CD4-positive, alpha-beta memory T cell (primary cell): Measurements from ENCODE around the gene GLYR1. TPM values are rescaled to one million over a fixed set of nuclear protein-coding genes. Genes with fewer than 3 reads are reported as not detected.
A peak's percentile ranks its signal among the peaks of the same experiment; 100 is the strongest.

Experiments
- CTCF ChIA-PET: fragments of 350-600 bp; sonication (Branson Sonifier 250); formaldehyde crosslinking; loops from one replicate; lab custom pipeline; 2021; ENCODE audit warnings: inconsistent platforms; ENCODE audit not compliant: partially characterized antibody; lab: Charles Lee
- POLR2A ChIA-PET: fragments of 350-600 bp; sonication (Branson Sonifier 250); formaldehyde crosslinking; loops from one replicate; lab custom pipeline; 2021; ENCODE audit not compliant: partially characterized antibody; lab: Charles Lee
- DNase-seq, 5 donors: peaks; one replicate each; pipeline versions ENCODE4 v3.0.0 to v3.0.0-alpha.2; 2020 to 2022; ENCODE audit warnings: mixed read lengths in 1 of 5
- H3K27ac ChIP-seq: one replicate; pipeline ENCODE4 v1.7.0; 2013; ENCODE audit warnings: low read depth, low read length
- H3K27me3 ChIP-seq: 2 replicates; pipeline ENCODE4 v1.7.0; 2013; ENCODE audit warnings: mild to moderate bottlenecking, low read length, moderate library complexity; ENCODE audit not compliant: insufficient read depth
- H3K36me3 ChIP-seq: 2 replicates; pipeline ENCODE4 v1.7.0; 2013; ENCODE audit warnings: mild to moderate bottlenecking, low read length, moderate library complexity; ENCODE audit not compliant: insufficient read depth
- H3K4me1 ChIP-seq: 2 replicates; pipeline ENCODE4 v1.7.0; 2013; ENCODE audit warnings: mild to moderate bottlenecking, low read length, moderate library complexity; ENCODE audit not compliant: insufficient read depth
- H3K4me3 ChIP-seq, 2 donors: one replicate each; pipeline ENCODE4 v1.7.0; 2013; ENCODE audit warnings: low read length in 2 of 2, mild to moderate bottlenecking in 1 of 2
- H3K9me3 ChIP-seq, 2 donors: one replicate each; pipeline ENCODE4 v1.7.0; 2013; ENCODE audit warnings: low read length in 2 of 2, control low read depth in 1 of 2; ENCODE audit not compliant: control insufficient read depth in 1 of 2
- H3K27ac Mint-ChIP-seq, 7 donors: one replicate each; pipeline ENCODE4 v1.8.0; 2020 to 2021; ENCODE audit warnings: mixed read lengths in 7 of 7, mild to moderate bottlenecking in 6 of 7, inconsistent platforms in 3 of 7, moderate library complexity in 3 of 7
- H3K27me3 Mint-ChIP-seq, 2 donors: one replicate each; pipeline ENCODE4 v1.8.0; 2020 to 2021; ENCODE audit warnings: mixed read lengths in 2 of 2
- H3K36me3 Mint-ChIP-seq, 2 donors: one replicate each; pipeline ENCODE4 v1.8.0; 2020 to 2021; ENCODE audit warnings: mixed read lengths in 2 of 2, inconsistent platforms in 1 of 2, mild to moderate bottlenecking in 1 of 2
- H3K4me1 Mint-ChIP-seq, 4 donors: one replicate each; pipeline ENCODE4 v1.8.0; 2020 to 2021; ENCODE audit warnings: mixed read lengths in 4 of 4, mild to moderate bottlenecking in 1 of 4
- H3K4me3 Mint-ChIP-seq, 8 donors: one replicate each; pipeline ENCODE4 v1.8.0; 2020 to 2021; ENCODE audit warnings: mixed read lengths in 8 of 8, mild to moderate bottlenecking in 7 of 8, moderate library complexity in 6 of 8, inconsistent platforms in 3 of 8
- H3K9me3 Mint-ChIP-seq, 8 donors: one replicate each; pipeline ENCODE4 v1.8.0; 2020 to 2021; ENCODE audit warnings: mixed read lengths in 8 of 8, mild to moderate bottlenecking in 5 of 8, inconsistent platforms in 3 of 8, moderate library complexity in 1 of 8
- intact Hi-C: fragments of 100-400 bp; cut with micrococcal nuclease; formaldehyde crosslinking; loops from one replicate; pipeline ENCODE4 v1.15.1; 2023
- polyA plus RNA-seq, 2 donors: library from polyadenylated mRNA; unstranded; fragments of 300-500 nt; fragmentation: Illumina TruSeq; gene quantifications; one replicate each; pipeline ENCODE4 v1.2.3, GENCODE V29; 2021
- total RNA-seq, 2 experiments: library from RNA; stranded (reverse); gene quantifications; one replicate each; pipeline ENCODE4 v1.2.3, GENCODE V29; 2021

GLYR1 gene
- total and polyA plus RNA-seq, 4 experiments from 2014 or later = 22.8 to 121 (median 81.0) TPM

DNA sequence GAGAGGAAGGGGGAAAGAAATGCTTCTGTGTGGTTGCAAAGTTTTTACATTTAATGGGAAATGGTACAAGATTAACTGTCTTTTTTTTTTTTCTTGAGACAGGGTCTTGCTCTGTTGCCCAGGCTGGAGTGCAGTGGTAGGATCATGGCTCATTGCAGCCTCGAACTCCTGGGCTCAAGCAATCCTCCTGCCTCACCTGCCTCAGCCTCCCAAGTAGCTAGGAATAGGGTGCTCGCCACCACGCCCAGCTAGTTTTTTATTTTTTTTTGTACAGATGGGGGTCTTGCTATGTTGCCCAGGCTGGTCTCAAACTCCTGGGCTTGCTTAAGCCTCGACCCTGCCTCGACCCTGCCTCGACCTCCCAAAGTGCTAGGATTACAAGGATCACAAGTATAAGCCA lies 40.8 kb downstream of the GLYR1 start:
- peaks cover 0 to 18% (median 7%) of the 10 kb centered on the region in 4 donors for H3K4me1 Mint-ChIP-seq
- no peak for DNase-seq
- intact Hi-C loops = loop anchor here (10.0 kb wide), 1 partner anchor 191 kb away; the partner anchor contains the start of gene UBALD1
- POLR2A ChIA-PET = no interaction called here
- no peak overlapping the region for H3K4me3 ChIP-seq
- H3K9me3 Mint-ChIP-seq = no peaks in the 10 kb centered on the region
- H3K36me3 ChIP-seq = peaks cover 7% of the 10 kb centered on the region
- peaks cover 15% of the 10 kb centered on the region for H3K4me1 ChIP-seq
- CTCF ChIA-PET = no interaction called here
- H3K27ac ChIP-seq = no peak overlapping the region
- no peaks in the 10 kb centered on the region for H3K9me3 ChIP-seq
- peak overlapping the region in 1 of 7 donors; percentile 55 for H3K27ac Mint-ChIP-seq
- H3K4me3 Mint-ChIP-seq = no peak overlapping the region
- H3K27me3 ChIP-seq = no peaks in the 10 kb centered on the region
- H3K36me3 Mint-ChIP-seq = peaks cover 11 to 48% of the 10 kb centered on the region in 2 donors
- H3K27me3 Mint-ChIP-seq = no peaks in the 10 kb centered on the region

DNA sequence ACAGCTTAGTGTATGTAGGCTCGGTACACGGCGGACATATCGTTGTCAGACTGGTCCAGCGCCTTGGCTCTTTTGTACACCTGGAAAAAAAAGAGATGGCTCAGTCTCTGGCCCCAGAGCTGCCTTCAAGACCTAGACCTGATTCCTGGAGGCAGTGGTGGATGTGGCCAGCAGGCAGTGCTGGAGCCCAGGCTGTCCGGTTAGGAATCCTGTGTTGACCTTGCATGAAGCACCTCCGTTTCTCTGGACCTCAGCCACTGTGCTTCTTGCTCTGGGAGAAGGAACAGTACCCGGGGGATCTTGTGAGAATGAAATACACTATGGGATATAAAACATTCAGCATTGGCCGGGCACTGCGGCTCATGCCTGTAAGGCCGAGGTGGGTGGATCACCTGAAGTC lies 41.9 kb downstream of the GLYR1 start:
- peak overlapping the region in 1 of 8 donors; percentile 25 for H3K4me3 Mint-ChIP-seq

DNA sequence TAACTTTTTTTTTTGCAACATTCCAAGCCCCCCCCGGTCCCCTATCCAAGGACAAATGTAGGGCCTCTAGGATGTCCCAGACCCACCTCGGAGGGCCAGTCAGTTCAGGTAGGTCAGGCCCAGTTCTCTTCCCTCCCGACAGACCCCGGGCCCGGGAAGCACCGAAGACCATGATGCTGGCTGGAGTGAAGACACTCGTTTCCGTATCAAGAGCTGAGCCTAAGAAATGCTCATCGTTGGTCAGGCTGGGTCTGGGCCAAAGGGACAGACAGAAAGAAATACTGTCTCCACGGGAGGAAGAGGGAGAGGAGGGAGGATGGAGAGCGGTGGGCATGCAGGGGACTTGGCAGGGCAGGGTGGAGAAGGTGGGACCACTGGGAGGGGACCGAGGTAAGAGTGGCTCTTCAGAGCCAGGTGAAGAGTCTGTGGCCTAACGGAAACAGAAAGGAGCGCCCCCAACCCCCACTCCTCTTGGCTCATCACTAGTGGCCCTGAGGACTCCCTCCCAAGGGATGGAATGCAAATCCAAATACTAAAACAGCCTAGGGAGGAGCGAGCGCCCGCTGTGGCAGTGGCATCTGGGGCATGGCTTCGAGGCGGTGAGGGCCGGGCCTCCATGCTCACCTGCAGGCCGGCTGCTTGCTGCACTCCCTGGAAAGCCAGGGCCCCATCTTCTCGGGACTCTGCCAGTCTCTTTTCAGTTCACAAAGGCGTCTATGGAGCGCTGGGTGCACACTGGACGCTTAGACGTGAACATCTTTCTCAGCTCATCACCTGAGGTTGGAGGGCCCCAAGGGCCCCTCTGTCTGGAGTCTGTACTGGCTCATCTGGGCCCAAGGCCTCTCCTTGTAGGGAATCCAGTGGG lies 43.0 kb downstream of the GLYR1 start:
- Mint-ChIP-seq H3K9me3 (no peaks in the 10 kb centered on the region), H3K36me3 (peaks cover 11 to 37% of the 10 kb centered on the region in 2 donors), H3K27ac (peak overlapping the region in 5 of 7 donors; percentile 12 to 97 (median 48)), H3K4me3 (peak overlapping the region in 5 of 8 donors; percentile 21 to 53 (median 35)), H3K4me1 (peaks cover 1 to 25% (median 11%) of the 10 kb centered on the region in 4 donors), H3K27me3 (no peaks in the 10 kb centered on the region)
- no peak overlapping the region for H3K27ac ChIP-seq
- intact Hi-C loops = loop anchor here (1.0 to 10.0 kb wide), 4 partner anchors 36 to 189 kb away; partner anchors contain the start of genes ANKS3, DNAAF8, GLYR1 and UBALD1
- no peaks in the 10 kb centered on the region for H3K9me3 ChIP-seq
- H3K27me3 ChIP-seq = no peaks in the 10 kb centered on the region
- peaks cover 7% of the 10 kb centered on the region for H3K36me3 ChIP-seq
- no peak for DNase-seq
- H3K4me1 ChIP-seq = peaks cover 18% of the 10 kb centered on the region
- CTCF ChIA-PET = no interaction called here
- no peak overlapping the region for H3K4me3 ChIP-seq
- POLR2A ChIA-PET = interaction anchor here (0.6 to 1.7 kb wide), 3 partner anchors 62 to 303 kb away, joined by 3 to 23 read pairs (median 4); partner anchors contain the start of genes ANKS3 and DNAAF8

More for the DNA sequence above, 41.9 kb downstream of the GLYR1 start:
- peaks cover 18% of the 10 kb centered on the region for H3K4me1 ChIP-seq
- CTCF ChIA-PET = no interaction called here
- no peaks in the 10 kb centered on the region for H3K9me3 ChIP-seq
- H3K4me3 ChIP-seq = no peak overlapping the region
- H3K27me3 ChIP-seq = no peaks in the 10 kb centered on the region
- peaks cover 1 to 25% (median 11%) of the 10 kb centered on the region in 4 donors for H3K4me1 Mint-ChIP-seq
- POLR2A ChIA-PET = no interaction called here
- peaks cover 7% of the 10 kb centered on the region for H3K36me3 ChIP-seq
- H3K9me3 Mint-ChIP-seq = no peaks in the 10 kb centered on the region
- no peaks in the 10 kb centered on the region for H3K27me3 Mint-ChIP-seq
- intact Hi-C loops = loop anchor here (10.0 kb wide), 1 partner anchor 190 kb away; the partner anchor contains the start of gene UBALD1
- peaks cover 11 to 40% of the 10 kb centered on the region in 2 donors for H3K36me3 Mint-ChIP-seq
- H3K27ac Mint-ChIP-seq = no peak overlapping the region
- no peak for DNase-seq
- no peak overlapping the region for H3K27ac ChIP-seq

DNA sequence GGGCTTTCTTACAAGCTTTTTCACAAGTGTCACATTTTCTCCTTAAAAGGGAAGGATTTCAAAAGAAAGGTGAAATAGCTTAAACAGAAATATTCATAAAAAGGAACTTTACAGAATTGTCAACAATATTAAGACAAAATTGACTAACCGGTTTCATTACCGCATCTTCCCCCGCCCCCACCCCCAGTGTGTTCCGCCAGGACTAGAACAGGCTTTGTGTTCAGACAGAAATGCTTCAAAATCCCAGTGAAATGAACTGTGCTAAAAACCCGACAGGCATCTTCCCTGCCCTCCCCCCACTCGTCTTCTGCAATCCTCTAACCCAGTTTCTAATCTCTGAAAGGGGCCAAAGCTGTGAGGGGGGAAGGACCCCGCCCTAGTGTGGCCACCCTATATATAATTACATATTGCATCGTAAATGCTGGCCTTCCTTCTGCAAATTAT lies 43.7 kb downstream of the GLYR1 start:
- POLR2A ChIA-PET = interaction anchor here (0.8 to 5.1 kb wide), 15 partner anchors 12 to 530 kb away, joined by 3 to 58 read pairs (median 4); partner anchors contain the start of genes ANKS3, DNAAF8, GLYR1 and MGRN1
- Histone ChIP-seq H3K27ac (no peak overlapping the region), H3K36me3 (peaks cover 7% of the 10 kb centered on the region), H3K4me1 (peaks cover 18% of the 10 kb centered on the region), H3K4me3 (peak overlapping the region in 1 of 2 donors; percentile 52), H3K27me3 (no peaks in the 10 kb centered on the region), H3K9me3 (no peaks in the 10 kb centered on the region)
- H3K36me3 Mint-ChIP-seq = peaks cover 11 to 33% of the 10 kb centered on the region in 2 donors
- no peaks in the 10 kb centered on the region for H3K27me3 Mint-ChIP-seq
- peak overlapping the region; percentile 82 to 90 (median 84) for H3K4me3 Mint-ChIP-seq
- intact Hi-C loops = loop anchor here (1.0 to 10.0 kb wide), 4 partner anchors 35 to 189 kb away; partner anchors contain the start of genes ANKS3, DNAAF8, GLYR1 and UBALD1
- H3K9me3 Mint-ChIP-seq = no peaks in the 10 kb centered on the region
- no peak for DNase-seq
- H3K27ac Mint-ChIP-seq = peak overlapping the region in 5 of 7 donors; percentile 15 to 97 (median 82)
- CTCF ChIA-PET = interaction anchor here (2.0 kb wide), 1 partner anchor 69 kb away, joined by 6 read pairs; the partner anchor contains the start of genes ANKS3 and DNAAF8
- H3K4me1 Mint-ChIP-seq = peaks cover 1 to 25% (median 11%) of the 10 kb centered on the region in 4 donors

DNA sequence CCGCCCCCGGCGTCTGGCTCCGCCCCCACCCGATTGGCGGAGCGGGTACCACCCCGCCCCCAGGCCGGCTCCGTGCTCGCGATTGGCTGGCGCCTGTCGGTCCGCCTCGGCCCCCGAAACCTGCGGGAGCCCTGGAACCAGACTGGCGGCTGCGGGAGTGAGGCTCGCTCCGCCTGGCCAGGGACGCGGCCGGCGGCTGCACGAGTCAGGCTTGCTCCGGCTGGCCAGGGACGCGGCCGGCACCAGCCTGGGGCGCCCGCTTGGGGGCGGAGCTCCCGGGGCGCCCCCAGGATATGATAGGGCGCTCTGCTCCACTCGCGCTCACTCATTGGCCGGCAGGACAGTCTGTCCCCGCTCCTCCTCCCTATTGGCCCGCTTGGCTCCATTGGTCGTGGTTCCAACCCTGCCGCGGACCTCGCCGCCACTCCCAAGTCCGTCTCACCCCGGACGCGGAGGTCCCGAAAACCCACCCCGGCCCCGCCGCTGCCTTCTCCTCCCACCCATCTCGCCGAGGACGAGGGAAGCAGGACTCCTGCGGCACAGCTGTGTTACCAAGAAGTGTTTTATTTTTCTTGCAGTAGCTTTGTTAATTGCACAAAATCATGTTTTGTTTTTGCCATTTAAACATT lies 44.3 kb downstream of the GLYR1 start:
- POLR2A ChIA-PET = interaction anchor here (0.8 to 5.1 kb wide), 16 partner anchors 13 to 529 kb away, joined by 3 to 58 read pairs (median 4); partner anchors contain the start of genes ANKS3, DNAAF8, GLYR1 and MGRN1
- H3K36me3 Mint-ChIP-seq = peaks cover 11 to 32% of the 10 kb centered on the region in 2 donors
- peak; percentile 88 to 97 (median 92) for DNase-seq
- H3K9me3 Mint-ChIP-seq = no peaks in the 10 kb centered on the region
- no peaks in the 10 kb centered on the region for H3K9me3 ChIP-seq
- no peaks in the 10 kb centered on the region for H3K27me3 ChIP-seq
- peaks cover 18% of the 10 kb centered on the region for H3K4me1 ChIP-seq
- H3K4me3 ChIP-seq = peak overlapping the region; percentile 52 to 58
- CTCF ChIA-PET = interaction anchor here (0.6 to 2.0 kb wide), 2 partner anchors 11 to 68 kb away, joined by 3 to 6 read pairs; partner anchors contain the start of genes ANKS3 and DNAAF8
- H3K4me3 Mint-ChIP-seq = peak overlapping the region; percentile 82 to 90 (median 85)
- peaks cover 5% of the 10 kb centered on the region for H3K36me3 ChIP-seq
- peak overlapping the region; percentile 66 to 97 (median 82) for H3K27ac Mint-ChIP-seq
- H3K27me3 Mint-ChIP-seq = no peaks in the 10 kb centered on the region
- H3K27ac ChIP-seq = peak overlapping the region; percentile 72
- intact Hi-C loops = loop anchor here (1.0 to 10.0 kb wide), 4 partner anchors 34 to 188 kb away; partner anchors contain the start of genes ANKS3, DNAAF8, GLYR1 and UBALD1
- H3K4me1 Mint-ChIP-seq = peaks cover 1 to 25% (median 11%) of the 10 kb centered on the region in 4 donors

DNA sequence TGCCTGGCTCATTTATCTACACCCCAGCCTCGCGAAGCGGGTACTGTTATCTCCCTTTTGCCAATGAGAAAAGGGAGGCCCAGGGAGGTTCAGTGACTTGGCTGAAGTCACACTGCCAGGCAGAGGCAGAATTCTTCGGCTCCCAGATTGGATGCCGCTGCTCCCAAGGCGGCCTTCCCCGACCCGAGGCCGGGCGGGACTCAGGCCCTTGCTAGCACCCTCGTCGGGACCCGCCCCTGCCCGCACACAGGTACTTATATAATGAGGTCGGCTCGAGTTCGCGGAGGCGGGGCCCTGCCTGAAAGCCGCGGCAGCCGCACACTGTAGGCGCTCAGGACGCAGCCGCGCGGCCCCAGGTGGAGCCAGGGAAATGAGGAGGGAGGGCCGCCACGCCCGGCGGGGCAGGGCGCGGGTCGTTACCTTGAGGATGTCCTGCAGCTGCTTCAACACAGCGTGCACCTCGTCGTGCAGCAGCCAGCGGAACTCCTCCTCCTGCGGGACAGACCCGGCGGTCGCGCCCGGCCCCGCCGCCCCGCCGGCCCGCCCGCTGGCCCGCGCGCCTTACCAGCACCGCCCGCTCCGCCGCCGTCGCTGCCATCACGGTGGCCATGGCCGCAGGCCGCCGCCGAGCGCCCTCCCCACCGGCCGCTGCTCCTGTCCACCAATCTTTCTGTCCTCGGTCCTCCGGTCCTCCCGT lies 45.0 kb downstream of the GLYR1 start, which contains the start of gene ROGDI:
Gene ROGDI, minus strand, starts transcription at position 672 of the 697 bp plus-strand sequence. Its CDS starts 62 bp downstream, at position 610.
- Histone ChIP-seq H3K27ac (peak within 1 kb of the TSS; percentile 72), H3K27me3 (no peaks in the 10 kb centered on the region), H3K9me3 (no peaks in the 10 kb centered on the region), H3K4me1 (peaks cover 18% of the 10 kb centered on the region), H3K36me3 (no peaks in the 10 kb centered on the region), H3K4me3 (peak within 1 kb of the TSS; percentile 52 to 58)
- ChIA-PET POLR2A (interaction anchor here (0.8 to 5.1 kb wide), 15 partner anchors 14 to 287 kb away, joined by 3 to 58 read pairs (median 4); partner anchors contain the start of genes ANKS3, DNAAF8, GLYR1 and MGRN1), CTCF (interaction anchor here (0.6 to 2.0 kb wide), 3 partner anchors 11 to 178 kb away, joined by 3 to 6 read pairs (median 3); partner anchors contain the start of genes ANKS3, DNAAF8 and MGRN1)
- peaks cover 1 to 25% (median 11%) of the 10 kb centered on the region in 4 donors for H3K4me1 Mint-ChIP-seq
- peak within 1 kb of the TSS; percentile 88 to 97 (median 90) for H3K27ac Mint-ChIP-seq
- DNase-seq = peak; percentile 86 to 93 (median 90)
- intact Hi-C loops = loop anchor here (2.0 to 10.0 kb wide), 3 partner anchors 45 to 187 kb away; partner anchors contain the start of genes ANKS3, DNAAF8, GLYR1 and UBALD1
- H3K9me3 Mint-ChIP-seq = no peaks in the 10 kb centered on the region
- H3K4me3 Mint-ChIP-seq = peak within 1 kb of the TSS; percentile 84 to 95 (median 88)
- H3K27me3 Mint-ChIP-seq = no peaks in the 10 kb centered on the region
- H3K36me3 Mint-ChIP-seq = peaks cover 4 to 25% of the 10 kb centered on the region in 2 donors
